Thyroid gland (tissue), 4 donors: ENCODE data around the gene ADARB2. TPM values are rescaled to one million over a fixed set of nuclear protein-coding genes. Genes with fewer than 3 reads are reported as not detected.

Experiments
- DNase-seq, 2 donors: peaks; one replicate each; pipeline ENCODE4 v3.0.0-alpha.2; 2019
- H3K27ac ChIP-seq, 3 donors: fragments of 200-600 bp; sonication (generic); 1 replicate in 2 of 3; 2 replicates in 1 of 3; pipeline ENCODE4 v1.5.1; 2016 to 2019; ENCODE audit warnings: mild to moderate bottlenecking in 1 of 3, moderate library complexity in 1 of 3
- H3K27me3 ChIP-seq: fragments of 200-600 bp; sonication (generic); one replicate; pipeline ENCODE4 v1.5.1; 2019
- H3K36me3 ChIP-seq, 2 donors: fragments of 200-600 bp; sonication (generic); one replicate each; pipeline ENCODE4 v1.5.1; 2016 to 2019
- H3K4me1 ChIP-seq, 2 donors: fragments of 200-600 bp; sonication (generic); one replicate each; pipeline ENCODE4 v1.5.1; 2017 to 2019
- H3K4me3 ChIP-seq, 3 donors: fragments of 200-600 bp; sonication (generic); replicated peaks in 1 of 3; 1 replicate in 2 of 3; 2 replicates in 1 of 3; pipeline ENCODE4 v1.5.1; 2016; ENCODE audit warnings: mild to moderate bottlenecking in 1 of 3
- H3K9me3 ChIP-seq: fragments of 200-600 bp; sonication (generic); one replicate; pipeline ENCODE4 v1.5.1; 2017
- CTCF ChIP-seq, 6 experiments: fragments of 200-600 bp in 3 of 6; fragments of 450-650 bp in 3 of 6; sonication (generic) in 3 of 6; IDR thresholded peaks; one replicate each; pipeline ENCODE4 v1.5.1; 2016 to 2019; ENCODE audit warnings: antibody characterized with exemption in 6 of 6, mild to moderate bottlenecking in 2 of 6, inconsistent platforms in 1 of 6, moderate library complexity in 1 of 6
- POLR2A ChIP-seq, 2 donors: fragments of 450-650 bp; IDR thresholded peaks; one replicate each; pipeline ENCODE4 v1.6.1; 2017; ENCODE audit warnings: antibody characterized with exemption in 2 of 2, mild to moderate bottlenecking in 2 of 2, moderate library complexity in 1 of 2
- WGBS, 2 donors: methylation state at CpG; one replicate each; pipeline ENCODE4 v1.1.5; 2017; 5-methylcytosine and 5-hydroxymethylcytosine counted together
- intact Hi-C: fragments of 100-400 bp; cut with DNase I; formaldehyde crosslinking; loops from one replicate; pipeline ENCODE4 v1.15.1; 2023
- total RNA-seq, 4 donors: library from RNA; depleted of rRNA; stranded (reverse); fragments of >200 nt; gene quantifications; one replicate each; pipeline ENCODE4 v1.2.3, GENCODE V29; 2016

ADARB2 gene
- total RNA-seq, 4 donors from 2014 or later, result 0.08 to 0.15 TPM; not detected in 2

- TF ChIP-seq CTCF (IDR thresholded peaks at IDR 0.05), result no peak
- TF ChIP-seq POLR2A (IDR thresholded peaks at IDR 0.05), result no peak
- H3K9me3 ChIP-seq, result no peaks in the 10 kb centered on the region
- no peak for DNase-seq
- 93% methylated on average over 12 of the region's 12 CpGs for WGBS, 2 donors
- no peak overlapping the region for H3K4me3 ChIP-seq
- no peaks in the 10 kb centered on the region for H3K27me3 ChIP-seq
- no peaks in the 10 kb centered on the region for H3K36me3 ChIP-seq
- intact Hi-C loops, result no loop called here
- no peaks in the 10 kb centered on the region for H3K4me1 ChIP-seq
- no peak overlapping the region for H3K27ac ChIP-seq
These were observed 252.0 kb downstream of the ADARB2 start for GRCh38 chr10:1485357-1485756.

- WGBS, 2 donors, result 60 to 65% methylated on average over 7 of the region's 7 CpGs
- no peak for TF ChIP-seq POLR2A (IDR thresholded peaks at IDR 0.05)
- TF ChIP-seq CTCF (IDR thresholded peaks at IDR 0.05), result no peak
- no peak overlapping the region for H3K27ac ChIP-seq
- H3K4me3 ChIP-seq, result no peak overlapping the region
- no peaks in the 10 kb centered on the region for H3K27me3 ChIP-seq
- no peaks in the 10 kb centered on the region for H3K36me3 ChIP-seq
- H3K9me3 ChIP-seq, result no peaks in the 10 kb centered on the region
- no peaks in the 10 kb centered on the region for H3K4me1 ChIP-seq
- no peak for DNase-seq
- intact Hi-C loops, result no loop called here
These were observed 253.5 kb downstream of the ADARB2 start for GRCh38 chr10:1483826-1484225.

GRCh38 chr10:1483246-1483645 lies 254.1 kb downstream of the ADARB2 start:
- TF ChIP-seq POLR2A (IDR thresholded peaks at IDR 0.05) (no peak), CTCF (IDR thresholded peaks at IDR 0.05) (no peak)
- Histone ChIP-seq H3K9me3 (no peaks in the 10 kb centered on the region), H3K27ac (no peak overlapping the region), H3K4me3 (no peak overlapping the region), H3K27me3 (no peaks in the 10 kb centered on the region), H3K4me1 (no peaks in the 10 kb centered on the region), H3K36me3 (no peaks in the 10 kb centered on the region)
- no peak for DNase-seq
- WGBS, 2 donors, result 26 to 33% methylated on average over 10 of the region's 10 CpGs
- intact Hi-C loops, result no loop called here

GRCh38 chr10:1477578-1477977 lies 259.7 kb downstream of the ADARB2 start:
- Histone ChIP-seq H3K9me3 (no peaks in the 10 kb centered on the region), H3K27me3 (no peaks in the 10 kb centered on the region), H3K36me3 (no peaks in the 10 kb centered on the region), H3K27ac (no peak overlapping the region), H3K4me1 (no peaks in the 10 kb centered on the region), H3K4me3 (no peak overlapping the region)
- intact Hi-C loops, result no loop called here
- TF ChIP-seq POLR2A (IDR thresholded peaks at IDR 0.05), result no peak
- no peak for TF ChIP-seq CTCF (IDR thresholded peaks at IDR 0.05)
- no peak for DNase-seq
- 92 to 93% methylated on average over 9 of the region's 9 CpGs for WGBS, 2 donors

- 66 to 70% methylated on average over 13 of the region's 13 CpGs for WGBS, 2 donors
- no peak overlapping the region for H3K4me3 ChIP-seq
- H3K4me1 ChIP-seq, result no peaks in the 10 kb centered on the region
- no peak for DNase-seq
- TF ChIP-seq POLR2A (IDR thresholded peaks at IDR 0.05) (no peak), CTCF (IDR thresholded peaks at IDR 0.05) (no peak)
- H3K9me3 ChIP-seq, result no peaks in the 10 kb centered on the region
- intact Hi-C loops, result no loop called here
- no peaks in the 10 kb centered on the region for H3K36me3 ChIP-seq
- H3K27ac ChIP-seq, result no peak overlapping the region
- no peaks in the 10 kb centered on the region for H3K27me3 ChIP-seq
These were observed 260.9 kb downstream of the ADARB2 start for GRCh38 chr10:1476455-1476803.
